Measurements from ENCODE around the gene NOVA1.

DNA sequence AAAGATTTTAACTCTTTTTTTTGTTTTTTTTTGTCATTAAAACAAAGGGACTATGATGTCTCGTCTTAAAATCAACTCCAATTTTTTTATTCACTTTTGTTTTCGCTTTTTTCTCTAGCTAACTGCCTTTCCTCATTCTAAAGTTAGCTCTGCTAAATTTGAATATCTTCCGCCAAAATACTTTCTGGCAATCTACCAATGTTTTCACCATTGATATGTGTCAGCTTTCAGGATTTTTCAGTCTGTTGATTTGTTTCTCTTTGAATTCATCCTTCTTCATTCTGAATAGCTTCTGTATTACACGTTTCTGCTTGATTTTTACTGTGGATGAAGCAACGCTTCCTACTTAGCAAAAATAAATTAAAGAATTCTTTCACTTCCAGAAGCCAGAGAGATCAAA lies 38.7 kb upstream of the NOVA1 start:
- no peak for TF ChIP-seq ZNF10 (CRISPR knock-in tag; IDR thresholded peaks at IDR 0.05; ENCODE audit: borderline replicate concordance, low read depth)
- no peak for TF ChIP-seq NR3C1 (CRISPR knock-in tag; IDR thresholded peaks at IDR 0.05)
- TF ChIP-seq ZNF747 (CRISPR knock-in tag; IDR thresholded peaks at IDR 0.05; ENCODE audit: borderline replicate concordance), result no peak
- no peak for TF ChIP-seq ZNF138 (CRISPR knock-in tag; IDR thresholded peaks at IDR 0.05; ENCODE audit: low read depth)
- no peak for TF ChIP-seq TGIF2 (CRISPR knock-in tag; IDR thresholded peaks at IDR 0.05)
- TF ChIP-seq, protein P1, sequence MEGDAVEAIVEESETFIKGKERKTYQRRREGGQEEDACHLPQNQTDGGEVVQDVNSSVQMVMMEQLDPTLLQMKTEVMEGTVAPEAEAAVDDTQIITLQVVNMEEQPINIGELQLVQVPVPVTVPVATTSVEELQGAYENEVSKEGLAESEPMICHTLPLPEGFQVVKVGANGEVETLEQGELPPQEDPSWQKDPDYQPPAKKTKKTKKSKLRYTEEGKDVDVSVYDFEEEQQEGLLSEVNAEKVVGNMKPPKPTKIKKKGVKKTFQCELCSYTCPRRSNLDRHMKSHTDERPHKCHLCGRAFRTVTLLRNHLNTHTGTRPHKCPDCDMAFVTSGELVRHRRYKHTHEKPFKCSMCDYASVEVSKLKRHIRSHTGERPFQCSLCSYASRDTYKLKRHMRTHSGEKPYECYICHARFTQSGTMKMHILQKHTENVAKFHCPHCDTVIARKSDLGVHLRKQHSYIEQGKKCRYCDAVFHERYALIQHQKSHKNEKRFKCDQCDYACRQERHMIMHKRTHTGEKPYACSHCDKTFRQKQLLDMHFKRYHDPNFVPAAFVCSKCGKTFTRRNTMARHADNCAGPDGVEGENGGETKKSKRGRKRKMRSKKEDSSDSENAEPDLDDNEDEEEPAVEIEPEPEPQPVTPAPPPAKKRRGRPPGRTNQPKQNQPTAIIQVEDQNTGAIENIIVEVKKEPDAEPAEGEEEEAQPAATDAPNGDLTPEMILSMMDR (CRISPR knock-in tag; IDR thresholded peaks at IDR 0.05), result no peak
- no peak for TF ChIP-seq NR2C2 (CRISPR knock-in tag; IDR thresholded peaks at IDR 0.05; ENCODE audit: borderline replicate concordance)
- TF ChIP-seq CBX5 (CRISPR knock-in tag; IDR thresholded peaks at IDR 0.05; ENCODE audit: borderline replicate concordance), result no peak
